Upper lobe of right lung (tissue), 1 donor: ENCODE measurements around the gene MYRF. TPM values are rescaled to one million over a fixed set of nuclear protein-coding genes. Genes with fewer than 3 reads are reported as not detected.
A peak's percentile ranks its signal among the peaks of the same experiment; 100 is the strongest.

Source experiments
- ATAC-seq: fragments of 200-7000 bp; cut with Tn5 transposase; one replicate; pipeline ENCODE4 v1.9.1; 2020; ENCODE audit warnings: mild to moderate bottlenecking, moderate library complexity
- DNase-seq: peaks from one replicate; pipeline ENCODE4 v3.0.0-alpha.2; 2020
- H3K27ac ChIP-seq: fragments of 200-600 bp; one replicate; pipeline ENCODE4 v1.8.0; 2022
- H3K27me3 ChIP-seq: fragments of 200-600 bp; one replicate; pipeline ENCODE4 v1.8.0; 2022; ENCODE audit warnings: mild to moderate bottlenecking
- H3K36me3 ChIP-seq: fragments of 200-600 bp; one replicate; pipeline ENCODE4 v1.8.0; 2022
- H3K4me1 ChIP-seq: fragments of 200-600 bp; one replicate; pipeline ENCODE4 v1.8.0; 2022
- H3K4me3 ChIP-seq: fragments of 200-600 bp; one replicate; pipeline ENCODE4 v1.8.0; 2022; ENCODE audit warnings: mild to moderate bottlenecking
- H3K9me3 ChIP-seq: fragments of 200-600 bp; one replicate; pipeline ENCODE4 v1.8.0; 2022
- CTCF ChIP-seq: fragments of 200-600 bp; IDR thresholded peaks from one replicate; pipeline ENCODE4 v1.8.0; 2022; ENCODE audit warnings: antibody characterized with exemption
- intact Hi-C: fragments of 100-400 bp; cut with DNase I; formaldehyde crosslinking; loops from one replicate; pipeline ENCODE4 v1.11.0; 2022
- total RNA-seq: library from RNA; stranded (reverse); fragmentation: NEBNext Ultra II Directional; extraction: Animal tissue kit (Norgen Biotek cat#: 25700); gene quantifications from one replicate; pipeline ENCODE4 v1.2.1, GENCODE V29; 2021
- donor health status: DM: no; HTN: yes; CAD: no; lungs with severe emphysema.

The MYRF gene
- total RNA-seq, 1 donor from 2014 or later: 62.6 TPM

GRCh38 chr11:61768376-61769076 is 16.1 kb downstream of the MYRF start:
- DNase-seq (no peak), ATAC-seq (no peak)
- TF ChIP-seq CTCF: no peak
- Histone ChIP-seq H3K9me3 (no peaks in the 10 kb centered on the region), H3K27ac (peak overlapping the region; percentile 63), H3K4me1 (peaks cover 2% of the 10 kb centered on the region), H3K36me3 (no peaks in the 10 kb centered on the region), H3K4me3 (no peak overlapping the region), H3K27me3 (no peaks in the 10 kb centered on the region)
- intact Hi-C loops: no loop called here

- Histone ChIP-seq H3K4me3 (no peak overlapping the region), H3K36me3 (no peaks in the 10 kb centered on the region), H3K27ac (peak overlapping the region; percentile 63), H3K4me1 (peaks cover 2% of the 10 kb centered on the region), H3K9me3 (no peaks in the 10 kb centered on the region), H3K27me3 (no peaks in the 10 kb centered on the region)
- peak; percentile 71 for ATAC-seq
- peak; percentile 74 for DNase-seq
- intact Hi-C loops: no loop called here
- peak; percentile 22 for TF ChIP-seq CTCF
These were observed 16.9 kb downstream of the MYRF start for GRCh38 chr11:61769169-61769920.

GRCh38 chr11:61769946-61770683 is 17.7 kb downstream of the MYRF start:
- H3K27ac ChIP-seq: peak overlapping the region; percentile 63
- no peak overlapping the region for H3K4me3 ChIP-seq
- intact Hi-C loops: no loop called here
- no peaks in the 10 kb centered on the region for H3K9me3 ChIP-seq
- H3K4me1 ChIP-seq: peaks cover 2% of the 10 kb centered on the region
- no peaks in the 10 kb centered on the region for H3K36me3 ChIP-seq
- ATAC-seq: no peak
- no peak for TF ChIP-seq CTCF
- no peaks in the 10 kb centered on the region for H3K27me3 ChIP-seq
- no peak for DNase-seq

- Histone ChIP-seq H3K36me3 (no peaks in the 10 kb centered on the region), H3K9me3 (no peaks in the 10 kb centered on the region), H3K27ac (no peak overlapping the region), H3K4me1 (peaks cover 2% of the 10 kb centered on the region), H3K4me3 (no peak overlapping the region), H3K27me3 (no peaks in the 10 kb centered on the region)
- intact Hi-C loops: no loop called here
- no peak for ATAC-seq
- DNase-seq: no peak
- TF ChIP-seq CTCF: no peak
These were observed 18.9 kb downstream of the MYRF start for GRCh38 chr11:61771195-61771894.

GRCh38 chr11:61771985-61772455 is 19.6 kb downstream of the MYRF start:
- DNase-seq (no peak), ATAC-seq (no peak)
- H3K36me3 ChIP-seq: no peaks in the 10 kb centered on the region
- TF ChIP-seq CTCF: no peak
- no peaks in the 10 kb centered on the region for H3K9me3 ChIP-seq
- no peak overlapping the region for H3K27ac ChIP-seq
- H3K4me3 ChIP-seq: no peak overlapping the region
- peaks cover 2% of the 10 kb centered on the region for H3K4me1 ChIP-seq
- intact Hi-C loops: no loop called here
- H3K27me3 ChIP-seq: no peaks in the 10 kb centered on the region
